Measurements from ENCODE around the gene PPP1R14B. TPM values are rescaled to one million over a fixed set of nuclear protein-coding genes. Genes with fewer than 3 reads are reported as not detected.

Gene PPP1R14B
- total RNA-seq, 1 donor from 2014 or later: 85.7 TPM

DNA sequence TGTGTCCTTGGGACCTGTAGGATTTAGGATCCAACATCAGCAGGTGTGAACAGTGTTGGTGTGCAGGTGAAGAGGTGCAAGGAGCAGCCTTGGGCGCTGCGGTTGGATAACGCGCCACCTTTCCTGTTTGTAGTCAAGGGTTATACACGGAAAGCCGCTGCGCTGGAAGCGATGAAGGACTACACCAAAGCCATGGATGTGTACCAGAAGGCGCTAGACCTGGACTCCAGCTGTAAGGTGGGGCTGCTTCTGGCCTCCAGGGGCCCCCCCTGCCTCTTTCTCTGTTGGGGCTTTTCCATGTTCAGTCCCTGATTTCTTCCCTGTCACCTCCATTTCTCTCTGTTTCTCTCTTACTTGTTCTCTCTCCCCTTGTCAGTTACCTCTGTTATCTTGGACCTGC lies 43.8 kb downstream of the PPP1R14B start:
- peaks cover 67% of the 10 kb centered on the region in 2 donors for H3K36me3 ChIP-seq
- DNase-seq (ENCODE audit: low spot score in 2 of 2): no peak
- H3K9me3 ChIP-seq: no peaks in the 10 kb centered on the region
- intact Hi-C loops (cut with DNase I): no loop called here
- TF ChIP-seq CTCF (IDR thresholded peaks at IDR 0.05): no peak
- H3K4me3 ChIP-seq: no peak overlapping the region
- H3K27me3 ChIP-seq: no peaks in the 10 kb centered on the region
- no peak overlapping the region for H3K27ac ChIP-seq
- H3K4me1 ChIP-seq: no peaks in the 10 kb centered on the region

DNA sequence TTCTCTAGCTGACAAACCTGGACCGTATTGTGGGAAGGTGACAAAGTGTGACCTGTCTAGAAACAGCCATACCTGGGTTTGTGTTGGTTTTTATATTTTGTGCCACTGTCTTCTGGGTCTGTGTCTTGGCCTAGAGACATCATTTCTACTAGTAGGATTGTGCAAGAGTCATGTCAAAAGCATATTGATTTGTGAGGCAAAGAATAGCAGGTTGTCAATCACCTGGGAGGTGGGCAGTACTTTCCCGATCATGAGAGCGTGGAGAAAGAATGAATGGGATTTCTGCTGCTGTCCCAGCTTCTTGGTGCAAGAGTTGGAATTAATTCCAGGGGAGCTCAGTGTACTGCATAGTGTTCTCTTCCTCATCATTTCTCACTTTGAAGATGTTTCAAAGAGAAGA lies 45.2 kb downstream of the PPP1R14B start:
- Histone ChIP-seq H3K27ac (no peak overlapping the region), H3K4me1 (no peaks in the 10 kb centered on the region), H3K9me3 (no peaks in the 10 kb centered on the region), H3K36me3 (peaks cover 76 to 81% of the 10 kb centered on the region in 2 donors), H3K27me3 (no peaks in the 10 kb centered on the region), H3K4me3 (no peak overlapping the region)
- intact Hi-C loops (cut with DNase I): no loop called here
- DNase-seq (ENCODE audit: low spot score in 2 of 2): no peak
- TF ChIP-seq CTCF (IDR thresholded peaks at IDR 0.05): no peak

DNA sequence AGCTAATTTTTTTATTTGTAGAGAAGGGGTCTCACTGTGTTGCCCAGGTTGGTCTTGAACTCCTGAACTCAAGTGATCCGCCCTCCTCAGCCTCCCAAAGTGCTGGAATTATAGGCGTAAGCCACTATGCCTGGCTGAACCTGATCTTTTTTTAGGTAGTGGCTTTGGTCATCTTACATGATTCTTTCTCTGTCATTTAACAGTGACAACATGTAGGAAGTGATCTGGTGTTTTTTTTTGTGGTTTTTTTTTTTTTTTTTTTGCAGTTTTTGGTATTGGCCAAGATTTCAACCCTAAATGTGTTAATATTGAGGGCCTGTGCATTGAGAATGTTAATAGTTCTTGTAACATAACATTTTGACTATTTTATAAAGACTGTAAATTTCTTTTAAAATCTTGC lies 48.2 kb downstream of the PPP1R14B start:
- TF ChIP-seq CTCF (IDR thresholded peaks at IDR 0.05): no peak
- H3K9me3 ChIP-seq: no peaks in the 10 kb centered on the region
- no peak for DNase-seq (ENCODE audit: low spot score in 2 of 2)
- no peaks in the 10 kb centered on the region for H3K4me1 ChIP-seq
- H3K36me3 ChIP-seq: peaks cover 93 to 94% of the 10 kb centered on the region in 2 donors
- H3K4me3 ChIP-seq: no peak overlapping the region
- no peaks in the 10 kb centered on the region for H3K27me3 ChIP-seq
- no peak overlapping the region for H3K27ac ChIP-seq
- intact Hi-C loops (cut with DNase I): no loop called here

DNA sequence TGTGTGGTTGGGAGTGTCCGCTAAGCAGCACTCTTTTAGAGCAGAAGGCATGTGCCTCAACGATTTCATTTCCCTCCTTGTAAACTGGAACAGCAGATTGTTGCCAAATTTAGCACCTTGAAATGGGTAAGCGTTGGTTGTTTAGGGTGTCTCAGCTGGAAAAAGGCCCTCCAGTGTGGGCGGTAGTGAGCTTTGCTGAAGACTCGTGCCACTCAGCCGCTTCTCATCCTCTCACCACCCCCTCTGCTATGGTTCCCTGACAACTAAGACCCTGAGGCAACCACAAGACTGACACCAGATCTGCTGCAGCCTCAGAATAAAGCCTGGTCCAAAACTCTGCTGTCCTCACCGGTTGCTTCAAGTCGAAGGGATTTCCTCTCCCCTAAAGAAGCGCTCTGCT lies 50.1 kb downstream of the PPP1R14B start:
- peaks cover 80 to 89% of the 10 kb centered on the region in 2 donors for H3K36me3 ChIP-seq
- no peak for DNase-seq (ENCODE audit: low spot score in 2 of 2)
- no peaks in the 10 kb centered on the region for H3K27me3 ChIP-seq
- intact Hi-C loops (cut with DNase I): no loop called here
- no peak overlapping the region for H3K27ac ChIP-seq
- no peak for TF ChIP-seq CTCF (IDR thresholded peaks at IDR 0.05)
- no peaks in the 10 kb centered on the region for H3K9me3 ChIP-seq
- H3K4me3 ChIP-seq: no peak overlapping the region
- no peaks in the 10 kb centered on the region for H3K4me1 ChIP-seq

Other genes with a start within 250 kb of the PPP1R14B start
- gene FLRT1, start 211.0 kb downstream of the PPP1R14B start, total RNA-seq: 10.3 TPM
- gene MACROD1, start 80.8 kb downstream of the PPP1R14B start, total RNA-seq: 26.5 TPM
- 77.7 TPM for gene STIP1, start 60.8 kb downstream of the PPP1R14B start, total RNA-seq
- gene FERMT3, start 40.2 kb downstream of the PPP1R14B start, total RNA-seq: 55.2 TPM
- gene TRPT1, start 20.8 kb downstream of the PPP1R14B start, total RNA-seq: 224 TPM
- gene NUDT22, start 20.7 kb downstream of the PPP1R14B start, total RNA-seq: 158 TPM
- 43.1 TPM for gene DNAJC4, start 16.4 kb downstream of the PPP1R14B start, total RNA-seq
- gene VEGFB, start 12.4 kb downstream of the PPP1R14B start, total RNA-seq: 188 TPM
- 17.7 TPM for gene FKBP2, start 5.8 kb downstream of the PPP1R14B start, total RNA-seq
- 54.0 TPM for gene PLCB3, start 4.6 kb upstream of the PPP1R14B start, total RNA-seq
- 175 TPM for gene BAD, start 37.7 kb upstream of the PPP1R14B start, total RNA-seq
- gene GPR137, start 38.9 kb upstream of the PPP1R14B start, total RNA-seq: 3.9 TPM
- gene KCNK4, start 44.4 kb upstream of the PPP1R14B start, total RNA-seq: not detected
- gene CATSPERZ, start 53.4 kb upstream of the PPP1R14B start, total RNA-seq: not detected
- 53.4 TPM for gene ESRRA, start 58.6 kb upstream of the PPP1R14B start, total RNA-seq
- 384 TPM for gene TRMT112, start 70.6 kb upstream of the PPP1R14B start, total RNA-seq
- gene PRDX5, start 71.2 kb upstream of the PPP1R14B start, total RNA-seq: 153 TPM
- gene CCDC88B, start 93.3 kb upstream of the PPP1R14B start, total RNA-seq: 5.1 TPM
- gene RPS6KA4, start 112.2 kb upstream of the PPP1R14B start, total RNA-seq: 81.5 TPM